B cell (primary cell): Measurements from ENCODE around the gene UBE2O.

Source experiments
- CTCF ChIP-seq: fragments of 200-600 bp; IDR thresholded peaks from one replicate; pipeline ENCODE4 v1.8.0; 2022; ENCODE audit warnings: antibody characterized with exemption, mild to moderate bottlenecking
- EZH2 ChIP-seq: IDR thresholded peaks from 2 replicates; pipeline ENCODE4 v1.6.1; 2012; ENCODE audit warnings: borderline replicate concordance, low read depth, mild to moderate bottlenecking, moderate library complexity, low read length; ENCODE audit not compliant: insufficient read depth, poor library complexity, severe bottlenecking

GRCh38 chr17:76371656-76372628 lies 81.0 kb downstream of the UBE2O start:
- TF ChIP-seq CTCF = no peak
- TF ChIP-seq EZH2 = no peak
